Neural progenitor cell (in vitro differentiated cells): ENCODE results near the gene HS3ST5.

Experiments used
- EZH2 ChIP-seq: fragments of 200-600 bp; sonication (generic); IDR thresholded peaks from 2 replicates; pipeline ENCODE4 v1.6.1; 2017; ENCODE audit warnings: antibody characterized with exemption, mild to moderate bottlenecking, moderate library complexity
- TF ChIP-seq, protein P1 (sequence below): fragments of 200-600 bp; sonication (generic); IDR thresholded peaks from 2 replicates; pipeline ENCODE4 v1.5.1; 2017; ENCODE audit warnings: antibody characterized with exemption, mild to moderate bottlenecking

GRCh38 chr6:114292431-114292830, 50.4 kb downstream of the HS3ST5 start:
- TF ChIP-seq, protein P1, sequence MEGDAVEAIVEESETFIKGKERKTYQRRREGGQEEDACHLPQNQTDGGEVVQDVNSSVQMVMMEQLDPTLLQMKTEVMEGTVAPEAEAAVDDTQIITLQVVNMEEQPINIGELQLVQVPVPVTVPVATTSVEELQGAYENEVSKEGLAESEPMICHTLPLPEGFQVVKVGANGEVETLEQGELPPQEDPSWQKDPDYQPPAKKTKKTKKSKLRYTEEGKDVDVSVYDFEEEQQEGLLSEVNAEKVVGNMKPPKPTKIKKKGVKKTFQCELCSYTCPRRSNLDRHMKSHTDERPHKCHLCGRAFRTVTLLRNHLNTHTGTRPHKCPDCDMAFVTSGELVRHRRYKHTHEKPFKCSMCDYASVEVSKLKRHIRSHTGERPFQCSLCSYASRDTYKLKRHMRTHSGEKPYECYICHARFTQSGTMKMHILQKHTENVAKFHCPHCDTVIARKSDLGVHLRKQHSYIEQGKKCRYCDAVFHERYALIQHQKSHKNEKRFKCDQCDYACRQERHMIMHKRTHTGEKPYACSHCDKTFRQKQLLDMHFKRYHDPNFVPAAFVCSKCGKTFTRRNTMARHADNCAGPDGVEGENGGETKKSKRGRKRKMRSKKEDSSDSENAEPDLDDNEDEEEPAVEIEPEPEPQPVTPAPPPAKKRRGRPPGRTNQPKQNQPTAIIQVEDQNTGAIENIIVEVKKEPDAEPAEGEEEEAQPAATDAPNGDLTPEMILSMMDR, result no peak
- TF ChIP-seq EZH2, result no peak
